Transverse colon (tissue), 4 donors: Measurements from ENCODE around the gene BANP. TPM values are rescaled to one million over a fixed set of nuclear protein-coding genes. Genes with fewer than 3 reads are reported as not detected.
A peak's percentile ranks its signal among the peaks of the same experiment; 100 is the strongest.

ENCODE experiments used
- DNase-seq: peaks from one replicate; pipeline ENCODE4 v3.0.0-alpha.2; 2019
- H3K27ac ChIP-seq, 4 donors: fragments of 200-600 bp; sonication (generic); 2 replicates each; pipeline ENCODE4 v1.5.1; 2016 to 2018; ENCODE audit warnings: inconsistent platforms in 4 of 4
- H3K27me3 ChIP-seq: fragments of 200-600 bp; sonication (generic); 2 replicates; pipeline ENCODE4 v1.5.1; 2017; ENCODE audit warnings: inconsistent platforms
- H3K36me3 ChIP-seq, 4 donors: fragments of 200-600 bp; sonication (generic); 2 replicates each; pipeline ENCODE4 v1.5.1; 2017 to 2019; ENCODE audit warnings: inconsistent platforms in 4 of 4
- H3K4me1 ChIP-seq, 4 donors: fragments of 200-600 bp; sonication (generic); 2 replicates each; pipeline ENCODE4 v1.5.1; 2017 to 2020; ENCODE audit warnings: inconsistent platforms in 4 of 4
- H3K4me3 ChIP-seq, 4 donors: fragments of 200-600 bp; sonication (generic); 1 replicate in 1 of 4; 2 replicates in 3 of 4; pipeline versions ENCODE4 v1.5.1 to v1.6.1; 2017 to 2019; ENCODE audit warnings: inconsistent platforms in 4 of 4
- H3K9me3 ChIP-seq, 2 donors: fragments of 200-600 bp; sonication (generic); 2 replicates each; pipeline ENCODE4 v1.5.1; 2017 to 2019; ENCODE audit warnings: inconsistent platforms in 2 of 2
- CTCF ChIP-seq, 5 experiments: fragments of 200-600 bp in 3 of 5; fragments of 450-650 bp in 2 of 5; sonication (generic) in 3 of 5; IDR thresholded peaks; 1 replicate in 2 of 5; 2 replicates in 3 of 5; pipeline ENCODE4 v1.5.1; 2016 to 2017; ENCODE audit warnings: antibody characterized with exemption in 5 of 5, inconsistent platforms in 3 of 5, mild to moderate bottlenecking in 2 of 5, moderate library complexity in 1 of 5
- EP300 ChIP-seq: sonication (generic); formaldehyde crosslinking; IDR thresholded peaks from one replicate; pipeline ENCODE4 v1.6.1; 2017; ENCODE audit warnings: antibody characterized with exemption, low read depth
- POLR2A ChIP-seq: fragments of 450-650 bp; IDR thresholded peaks from one replicate; pipeline ENCODE4 v1.6.1; 2016; ENCODE audit warnings: antibody characterized with exemption, mild to moderate bottlenecking, moderate library complexity
- POLR2AphosphoS5 ChIP-seq, 3 donors: sonication (generic); formaldehyde crosslinking; IDR thresholded peaks; one replicate each; pipeline ENCODE4 v1.6.1; 2016; ENCODE audit warnings: antibody characterized with exemption in 3 of 3
- WGBS, 2 donors: methylation state at CpG; one replicate each; pipeline ENCODE4 v1.1.5; 2018; ENCODE audit warnings: low coverage in 1 of 2; 5-methylcytosine and 5-hydroxymethylcytosine counted together
- in situ Hi-C, 4 donors: fragments of 200-750 bp; cut with MboI; loops; one replicate each; pipeline versions ENCODE4 v1.15.0 to v1.15.1; 2017; ENCODE audit warnings: low sequenced_read_pairs in 3 of 4, low pct_ligation_motif_present in 1 of 4, low pct_unique_long_range_greater_than_20kb in 1 of 4
- intact Hi-C: fragments of 100-400 bp; cut with DNase I; formaldehyde crosslinking; loops from one replicate; pipeline ENCODE4 v1.15.1; 2023; ENCODE audit warnings: low total_unique reads
- total RNA-seq, 4 donors: library from RNA; depleted of rRNA; stranded (reverse); fragments of >200 nt; gene quantifications; one replicate each; pipeline ENCODE4 v1.1.0, GENCODE V29; 2016

The BANP gene
- total RNA-seq, 4 donors from 2014 or later, result 15.3 to 25.1 (median 18.7) TPM

GRCh38 chr16:87946596-87947347 lies 4.5 kb upstream of the BANP start:
- intact Hi-C loops (no loop called here), in situ Hi-C loops (no loop called here)
- no peaks in the 10 kb centered on the region for H3K36me3 ChIP-seq
- TF ChIP-seq EP300, result no peak
- H3K4me1 ChIP-seq, result peaks cover 0 to 15% (median 8%) of the 10 kb centered on the region in 4 donors
- H3K4me3 ChIP-seq, result no peak overlapping the region
- DNase-seq, result no peak
- no peaks in the 10 kb centered on the region for H3K27me3 ChIP-seq
- H3K27ac ChIP-seq, result peak overlapping the region in 1 of 4 donors; percentile 70
- 78 to 91% methylated on average over 1 to 14 of the region's 14 CpGs for whole genome bisulfite sequencing, 2 donors
- H3K9me3 ChIP-seq, result no peaks in the 10 kb centered on the region

- intact Hi-C loops (no loop called here), in situ Hi-C loops (no loop called here)
- peaks cover 5 to 20% (median 14%) of the 10 kb centered on the region in 4 donors for H3K4me1 ChIP-seq
- TF ChIP-seq POLR2A (no peak), CTCF (IDR thresholded peaks at IDR 0.05) (no peak)
- no peak for DNase-seq
- peak overlapping the region in 2 of 4 donors; percentile 20 to 28 for H3K27ac ChIP-seq
- H3K9me3 ChIP-seq, result no peaks in the 10 kb centered on the region
- H3K27me3 ChIP-seq, result no peaks in the 10 kb centered on the region
- no peak overlapping the region for H3K4me3 ChIP-seq
- WGBS, 2 donors, result 94 to 96% methylated on average over 21 to 22 of the region's 22 CpGs
- H3K36me3 ChIP-seq, result no peaks in the 10 kb centered on the region
These were observed 3.7 kb upstream of the BANP start for GRCh38 chr16:87947356-87948118.

GRCh38 chr16:87948119-87948545 lies 3.1 kb upstream of the BANP start:
- peaks cover 10 to 26% (median 19%) of the 10 kb centered on the region in 4 donors for H3K4me1 ChIP-seq
- H3K36me3 ChIP-seq, result no peaks in the 10 kb centered on the region
- H3K27ac ChIP-seq, result peak overlapping the region in 2 of 4 donors; percentile 20 to 28
- DNase-seq, result no peak
- H3K4me3 ChIP-seq, result no peak overlapping the region
- 63 to 67% methylated on average over 1 to 12 of the region's 12 CpGs for WGBS, 2 donors
- intact Hi-C loops, result no loop called here
- TF ChIP-seq POLR2A (no peak), EP300 (no peak), POLR2AphosphoS5 (IDR thresholded peaks at IDR 0.05) (no peak), CTCF (IDR thresholded peaks at IDR 0.05) (no peak)
- no peaks in the 10 kb centered on the region for H3K9me3 ChIP-seq
- no peaks in the 10 kb centered on the region for H3K27me3 ChIP-seq
- in situ Hi-C loops, result no loop called here

GRCh38 chr16:87948735-87949070 lies 2.5 kb upstream of the BANP start:
- DNase-seq, result no peak
- peak overlapping the region in 1 of 4 donors; percentile 20 for H3K27ac ChIP-seq
- no peaks in the 10 kb centered on the region for H3K9me3 ChIP-seq
- no peaks in the 10 kb centered on the region for H3K36me3 ChIP-seq
- TF ChIP-seq EP300 (no peak), CTCF (IDR thresholded peaks at IDR 0.05) (no peak), POLR2AphosphoS5 (IDR thresholded peaks at IDR 0.05) (no peak), POLR2A (no peak)
- intact Hi-C loops, result no loop called here
- H3K4me1 ChIP-seq, result peaks cover 15 to 31% (median 21%) of the 10 kb centered on the region in 4 donors
- 95% methylated on average over 5 of the region's 5 CpGs for WGBS, 2 donors
- in situ Hi-C loops, result no loop called here
- no peaks in the 10 kb centered on the region for H3K27me3 ChIP-seq
- no peak overlapping the region for H3K4me3 ChIP-seq
